HL-60 (cell line): ENCODE measurements around the gene CBLN3.

ENCODE experiments used
- GABPA ChIP-seq: IDR thresholded peaks from 2 replicates; pipeline ENCODE4 v1.6.1; 2012; ENCODE audit warnings: low read depth
- POLR2AphosphoS5 ChIP-seq: IDR thresholded peaks from 2 replicates; pipeline ENCODE4 v1.6.1; 2012; ENCODE audit warnings: low read depth
- SPI1 ChIP-seq: IDR thresholded peaks from 2 replicates; pipeline ENCODE4 v1.6.1; 2012; ENCODE audit warnings: low read depth, mild to moderate bottlenecking, borderline replicate concordance
- TF ChIP-seq, protein P1 (sequence below): IDR thresholded peaks from one replicate; pipeline ENCODE4 v1.5.1; 2011; ENCODE audit warnings: low read length, control low read depth, inconsistent platforms; ENCODE audit not compliant: insufficient read depth
- TF ChIP-seq, protein P2 (sequence below): IDR thresholded peaks from 2 replicates; pipeline ENCODE4 v1.6.1; 2012; ENCODE audit warnings: low read depth; ENCODE audit not compliant: insufficient replicate concordance

DNA sequence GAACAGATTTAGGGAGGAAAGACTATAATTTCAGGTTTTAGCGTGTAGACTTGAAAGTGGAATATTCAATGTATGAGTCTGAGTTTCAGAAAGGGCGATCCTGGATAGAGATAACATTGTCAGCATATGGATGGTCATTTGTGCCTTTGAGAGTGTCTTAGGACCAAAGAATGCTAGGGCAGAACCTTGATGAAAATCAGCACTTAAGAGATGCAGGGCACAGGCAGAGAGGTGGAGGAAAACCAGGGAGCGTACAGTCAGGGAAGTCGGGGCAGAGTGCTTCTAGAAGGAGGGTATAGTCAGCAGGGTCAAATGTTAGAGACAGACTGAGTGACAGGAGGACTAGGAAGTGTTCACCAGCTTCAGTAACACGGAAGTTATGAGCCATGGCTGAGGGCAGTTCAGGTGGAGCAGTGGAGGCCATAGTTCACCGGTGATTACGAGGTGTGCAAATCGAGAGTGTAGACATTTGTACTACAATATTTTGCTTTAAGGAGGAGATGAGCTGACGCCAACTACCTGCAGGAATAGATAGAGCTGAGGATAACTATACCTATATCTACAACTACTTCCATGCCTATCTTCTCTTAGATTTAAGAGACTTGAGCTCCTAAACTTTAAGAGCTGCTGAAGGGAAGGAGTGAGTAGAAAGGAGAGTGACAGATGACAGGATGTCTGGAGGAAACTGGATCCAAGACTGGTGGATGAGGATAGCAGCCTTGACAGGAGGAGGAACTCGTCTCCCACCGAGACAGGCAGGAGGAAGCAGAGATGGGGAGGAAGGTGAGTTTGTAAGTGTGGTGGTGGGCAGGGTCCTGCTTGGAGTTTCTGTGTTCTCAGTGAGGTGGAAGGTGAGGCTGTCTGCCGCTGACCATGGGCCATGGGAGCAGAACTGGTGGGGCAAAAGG lies 6.5 kb downstream of the CBLN3 start:
- TF ChIP-seq GABPA (no peak), SPI1 (no peak), POLR2AphosphoS5 (no peak)
- TF ChIP-seq, protein P1, sequence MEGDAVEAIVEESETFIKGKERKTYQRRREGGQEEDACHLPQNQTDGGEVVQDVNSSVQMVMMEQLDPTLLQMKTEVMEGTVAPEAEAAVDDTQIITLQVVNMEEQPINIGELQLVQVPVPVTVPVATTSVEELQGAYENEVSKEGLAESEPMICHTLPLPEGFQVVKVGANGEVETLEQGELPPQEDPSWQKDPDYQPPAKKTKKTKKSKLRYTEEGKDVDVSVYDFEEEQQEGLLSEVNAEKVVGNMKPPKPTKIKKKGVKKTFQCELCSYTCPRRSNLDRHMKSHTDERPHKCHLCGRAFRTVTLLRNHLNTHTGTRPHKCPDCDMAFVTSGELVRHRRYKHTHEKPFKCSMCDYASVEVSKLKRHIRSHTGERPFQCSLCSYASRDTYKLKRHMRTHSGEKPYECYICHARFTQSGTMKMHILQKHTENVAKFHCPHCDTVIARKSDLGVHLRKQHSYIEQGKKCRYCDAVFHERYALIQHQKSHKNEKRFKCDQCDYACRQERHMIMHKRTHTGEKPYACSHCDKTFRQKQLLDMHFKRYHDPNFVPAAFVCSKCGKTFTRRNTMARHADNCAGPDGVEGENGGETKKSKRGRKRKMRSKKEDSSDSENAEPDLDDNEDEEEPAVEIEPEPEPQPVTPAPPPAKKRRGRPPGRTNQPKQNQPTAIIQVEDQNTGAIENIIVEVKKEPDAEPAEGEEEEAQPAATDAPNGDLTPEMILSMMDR = no peak
- TF ChIP-seq, protein P2, sequence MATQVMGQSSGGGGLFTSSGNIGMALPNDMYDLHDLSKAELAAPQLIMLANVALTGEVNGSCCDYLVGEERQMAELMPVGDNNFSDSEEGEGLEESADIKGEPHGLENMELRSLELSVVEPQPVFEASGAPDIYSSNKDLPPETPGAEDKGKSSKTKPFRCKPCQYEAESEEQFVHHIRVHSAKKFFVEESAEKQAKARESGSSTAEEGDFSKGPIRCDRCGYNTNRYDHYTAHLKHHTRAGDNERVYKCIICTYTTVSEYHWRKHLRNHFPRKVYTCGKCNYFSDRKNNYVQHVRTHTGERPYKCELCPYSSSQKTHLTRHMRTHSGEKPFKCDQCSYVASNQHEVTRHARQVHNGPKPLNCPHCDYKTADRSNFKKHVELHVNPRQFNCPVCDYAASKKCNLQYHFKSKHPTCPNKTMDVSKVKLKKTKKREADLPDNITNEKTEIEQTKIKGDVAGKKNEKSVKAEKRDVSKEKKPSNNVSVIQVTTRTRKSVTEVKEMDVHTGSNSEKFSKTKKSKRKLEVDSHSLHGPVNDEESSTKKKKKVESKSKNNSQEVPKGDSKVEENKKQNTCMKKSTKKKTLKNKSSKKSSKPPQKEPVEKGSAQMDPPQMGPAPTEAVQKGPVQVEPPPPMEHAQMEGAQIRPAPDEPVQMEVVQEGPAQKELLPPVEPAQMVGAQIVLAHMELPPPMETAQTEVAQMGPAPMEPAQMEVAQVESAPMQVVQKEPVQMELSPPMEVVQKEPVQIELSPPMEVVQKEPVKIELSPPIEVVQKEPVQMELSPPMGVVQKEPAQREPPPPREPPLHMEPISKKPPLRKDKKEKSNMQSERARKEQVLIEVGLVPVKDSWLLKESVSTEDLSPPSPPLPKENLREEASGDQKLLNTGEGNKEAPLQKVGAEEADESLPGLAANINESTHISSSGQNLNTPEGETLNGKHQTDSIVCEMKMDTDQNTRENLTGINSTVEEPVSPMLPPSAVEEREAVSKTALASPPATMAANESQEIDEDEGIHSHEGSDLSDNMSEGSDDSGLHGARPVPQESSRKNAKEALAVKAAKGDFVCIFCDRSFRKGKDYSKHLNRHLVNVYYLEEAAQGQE = no peak
